Hepatocyte (in vitro differentiated cells): ENCODE results near the gene SMIM38. TPM values are rescaled to one million over a fixed set of nuclear protein-coding genes. Genes with fewer than 3 reads are reported as not detected.

Experiments used
- DNase-seq: peaks from one replicate; pipeline ENCODE4 v3.0.0-alpha.2; 2016; ENCODE audit warnings: low spot score
- H2AFZ ChIP-seq: fragments of 200-600 bp; sonication (generic); 2 replicates; pipeline ENCODE4 v1.6.0; 2016; ENCODE audit warnings: antibody characterized with exemption, mild to moderate bottlenecking
- H3K27ac ChIP-seq: fragments of 200-600 bp; sonication (generic); 2 replicates; pipeline ENCODE4 v1.5.1; 2016; ENCODE audit warnings: mild to moderate bottlenecking
- H3K27me3 ChIP-seq: fragments of 200-600 bp; sonication (generic); 2 replicates; pipeline ENCODE4 v1.6.1; 2016
- H3K36me3 ChIP-seq: fragments of 200-600 bp; sonication (generic); replicated peaks from 2 replicates; pipeline ENCODE4 v1.5.1; 2016; ENCODE audit warnings: low read depth; ENCODE audit not compliant: insufficient read depth
- H3K4me1 ChIP-seq: fragments of 200-600 bp; sonication (generic); 2 replicates; pipeline ENCODE4 v1.5.1; 2016; ENCODE audit warnings: mild to moderate bottlenecking, moderate library complexity; ENCODE audit not compliant: insufficient read depth
- H3K4me2 ChIP-seq: fragments of 200-600 bp; sonication (generic); 2 replicates; pipeline ENCODE4 v1.6.0; 2016
- H3K4me3 ChIP-seq: fragments of 200-600 bp; sonication (generic); 2 replicates; pipeline ENCODE4 v1.5.1; 2016; ENCODE audit warnings: mild to moderate bottlenecking
- H3K79me2 ChIP-seq: fragments of 200-600 bp; sonication (generic); 2 replicates; pipeline ENCODE4 v1.6.0; 2017; ENCODE audit warnings: mild to moderate bottlenecking
- H3K9me2 ChIP-seq: fragments of 200-600 bp; sonication (generic); replicated peaks from 2 replicates; pipeline ENCODE4 v1.6.0; 2017; ENCODE audit warnings: mild to moderate bottlenecking; ENCODE audit not compliant: insufficient read depth
- H3K9me3 ChIP-seq: fragments of 200-600 bp; sonication (generic); 2 replicates; pipeline ENCODE4 v1.5.1; 2016; ENCODE audit warnings: low read depth, mild to moderate bottlenecking
- H4K20me1 ChIP-seq: fragments of 200-600 bp; sonication (generic); 2 replicates; pipeline ENCODE4 v1.6.0; 2016; ENCODE audit warnings: mild to moderate bottlenecking; ENCODE audit not compliant: insufficient read depth, poor library complexity, severe bottlenecking
- EZH2 ChIP-seq: fragments of 200-600 bp; sonication (generic); IDR thresholded peaks from 2 replicates; pipeline ENCODE4 v1.6.1; 2016; ENCODE audit warnings: antibody characterized with exemption, mild to moderate bottlenecking, borderline replicate concordance
- EZH2phosphoT487 ChIP-seq: fragments of 200-600 bp; sonication (generic); IDR thresholded peaks from one replicate; pipeline ENCODE4 v1.6.1; 2018; ENCODE audit warnings: antibody characterized with exemption, mild to moderate bottlenecking, low read depth, moderate library complexity; ENCODE audit not compliant: unreplicated experiment, severe bottlenecking
- WGBS: methylation state at CpG from one replicate; pipeline ENCODE4 v1.1.6; 2016; ENCODE audit warnings: low lambda C conversion rate; ENCODE audit errors: missing lambda C conversion rate; 5-methylcytosine and 5-hydroxymethylcytosine counted together
- polyA plus RNA-seq: library from polyadenylated mRNA; unstranded; fragments of >200 nt; fragmentation: Nextera tagmentation; extraction: Ambion mirVana; gene quantifications from 2 replicates; pipeline ENCODE4 v1.2.1, GENCODE V29; 2016
- total RNA-seq: library from RNA; depleted of rRNA; stranded (reverse); fragments of >200 nt; gene quantifications from 2 replicates; pipeline ENCODE4 v1.2.3, GENCODE V29; 2014
- TF ChIP-seq, protein P1 (sequence below): fragments of 200-600 bp; sonication (generic); IDR thresholded peaks from 2 replicates; pipeline ENCODE4 v1.5.1; 2016; ENCODE audit warnings: antibody characterized with exemption, mild to moderate bottlenecking; ENCODE audit not compliant: poor library complexity

Gene SMIM38
- total and polyA plus RNA-seq, 2 experiments from 2014 or later = 0.64 to 0.70 TPM

DNA sequence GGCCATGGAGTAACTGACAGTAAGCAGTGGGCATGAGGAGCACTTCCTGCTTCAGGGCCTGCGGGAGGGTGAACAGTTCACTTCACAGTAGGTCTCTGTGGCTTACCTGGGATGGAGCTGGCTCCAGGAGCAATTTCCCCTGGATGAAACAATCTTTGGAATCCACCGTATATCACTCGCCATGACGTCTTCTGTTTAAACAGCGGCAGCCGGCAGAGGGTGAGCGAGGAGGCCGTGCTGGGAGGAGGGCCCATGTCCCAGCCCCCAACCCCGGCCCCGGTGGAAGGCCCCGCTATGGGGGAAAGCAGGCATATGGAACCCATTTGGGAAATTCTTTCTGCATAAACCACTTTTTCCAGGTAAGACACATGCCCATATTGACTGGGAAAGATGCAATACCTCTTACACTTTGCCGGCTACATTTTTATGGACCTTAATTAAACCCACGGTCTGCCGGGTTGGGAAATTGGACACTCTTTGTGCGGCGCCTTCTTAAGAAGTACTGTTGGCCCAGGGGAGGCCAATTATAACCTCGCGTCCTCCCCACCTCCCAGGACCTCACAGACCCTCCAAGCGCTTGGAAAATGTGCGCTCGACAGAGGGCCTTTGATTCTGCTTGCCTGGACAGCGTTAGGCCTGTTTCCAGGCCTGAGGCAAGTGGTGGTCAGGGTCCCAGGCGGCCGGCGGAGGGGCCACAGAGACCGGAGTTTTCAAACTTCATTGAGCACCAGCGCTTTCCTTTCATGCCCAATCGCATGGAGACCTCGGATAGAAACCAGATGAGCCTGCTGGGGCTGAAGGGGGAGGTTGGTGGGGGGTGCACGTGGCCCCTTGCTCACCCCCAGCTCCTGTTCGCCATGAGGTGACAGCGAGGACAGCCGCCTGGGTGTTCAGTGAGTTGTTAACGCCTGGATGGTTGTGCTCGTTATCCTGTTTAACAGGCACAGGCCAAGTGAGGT is 40.4 kb downstream of the SMIM38 start:
- TF ChIP-seq EZH2 (no peak), EZH2phosphoT487 (no peak)
- TF ChIP-seq, protein P1, sequence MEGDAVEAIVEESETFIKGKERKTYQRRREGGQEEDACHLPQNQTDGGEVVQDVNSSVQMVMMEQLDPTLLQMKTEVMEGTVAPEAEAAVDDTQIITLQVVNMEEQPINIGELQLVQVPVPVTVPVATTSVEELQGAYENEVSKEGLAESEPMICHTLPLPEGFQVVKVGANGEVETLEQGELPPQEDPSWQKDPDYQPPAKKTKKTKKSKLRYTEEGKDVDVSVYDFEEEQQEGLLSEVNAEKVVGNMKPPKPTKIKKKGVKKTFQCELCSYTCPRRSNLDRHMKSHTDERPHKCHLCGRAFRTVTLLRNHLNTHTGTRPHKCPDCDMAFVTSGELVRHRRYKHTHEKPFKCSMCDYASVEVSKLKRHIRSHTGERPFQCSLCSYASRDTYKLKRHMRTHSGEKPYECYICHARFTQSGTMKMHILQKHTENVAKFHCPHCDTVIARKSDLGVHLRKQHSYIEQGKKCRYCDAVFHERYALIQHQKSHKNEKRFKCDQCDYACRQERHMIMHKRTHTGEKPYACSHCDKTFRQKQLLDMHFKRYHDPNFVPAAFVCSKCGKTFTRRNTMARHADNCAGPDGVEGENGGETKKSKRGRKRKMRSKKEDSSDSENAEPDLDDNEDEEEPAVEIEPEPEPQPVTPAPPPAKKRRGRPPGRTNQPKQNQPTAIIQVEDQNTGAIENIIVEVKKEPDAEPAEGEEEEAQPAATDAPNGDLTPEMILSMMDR = no peak
- H4K20me1 ChIP-seq = no peaks in the 10 kb centered on the region
- peak; percentile 32 for DNase-seq
- no peaks in the 10 kb centered on the region for H3K9me3 ChIP-seq
- H2AFZ ChIP-seq = no peak overlapping the region
- H3K9me2 ChIP-seq = no peaks in the 10 kb centered on the region
- H3K27me3 ChIP-seq = no peaks in the 10 kb centered on the region
- H3K4me3 ChIP-seq = no peak overlapping the region
- no peaks in the 10 kb centered on the region for H3K79me2 ChIP-seq
- H3K36me3 ChIP-seq = no peaks in the 10 kb centered on the region
- peak overlapping the region; percentile 61 for H3K27ac ChIP-seq
- H3K4me2 ChIP-seq = no peak overlapping the region
- 60% methylated on average over 35 of the region's 35 CpGs for WGBS
- H3K4me1 ChIP-seq = peaks cover 12% of the 10 kb centered on the region

DNA sequence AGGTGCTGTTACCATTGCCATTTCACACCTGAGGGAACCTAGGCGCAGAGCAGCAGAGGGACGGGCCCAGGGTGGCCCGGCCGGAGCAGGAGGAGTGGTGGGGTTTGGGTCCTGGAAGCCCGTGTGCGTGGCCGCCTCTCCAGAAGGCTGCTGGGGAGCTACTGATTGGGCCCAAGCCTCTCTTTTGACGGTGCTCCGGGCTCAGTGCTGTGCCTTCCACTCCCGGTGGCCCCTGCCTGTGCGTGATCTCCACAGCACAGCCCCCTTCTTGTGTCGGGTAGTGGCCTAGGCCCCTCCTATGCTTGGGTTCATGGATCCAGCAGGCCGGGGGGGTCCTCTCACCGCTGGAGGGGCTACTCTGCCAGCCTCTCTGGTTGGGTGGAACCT is 41.0 kb downstream of the SMIM38 start:
- H3K4me2 ChIP-seq = no peak overlapping the region
- no peak overlapping the region for H2AFZ ChIP-seq
- DNase-seq = no peak
- WGBS = 93% methylated on average over 14 of the region's 14 CpGs
- no peak overlapping the region for H3K4me3 ChIP-seq
- peaks cover 12% of the 10 kb centered on the region for H3K4me1 ChIP-seq
- peak overlapping the region; percentile 61 for H3K27ac ChIP-seq
- TF ChIP-seq, protein P1 = no peak
- TF ChIP-seq EZH2 = no peak
- TF ChIP-seq EZH2phosphoT487 = no peak
- no peaks in the 10 kb centered on the region for H3K9me3 ChIP-seq
- no peaks in the 10 kb centered on the region for H3K9me2 ChIP-seq
- no peaks in the 10 kb centered on the region for H4K20me1 ChIP-seq
- H3K27me3 ChIP-seq = no peaks in the 10 kb centered on the region
- no peaks in the 10 kb centered on the region for H3K79me2 ChIP-seq
- H3K36me3 ChIP-seq = no peaks in the 10 kb centered on the region

DNA sequence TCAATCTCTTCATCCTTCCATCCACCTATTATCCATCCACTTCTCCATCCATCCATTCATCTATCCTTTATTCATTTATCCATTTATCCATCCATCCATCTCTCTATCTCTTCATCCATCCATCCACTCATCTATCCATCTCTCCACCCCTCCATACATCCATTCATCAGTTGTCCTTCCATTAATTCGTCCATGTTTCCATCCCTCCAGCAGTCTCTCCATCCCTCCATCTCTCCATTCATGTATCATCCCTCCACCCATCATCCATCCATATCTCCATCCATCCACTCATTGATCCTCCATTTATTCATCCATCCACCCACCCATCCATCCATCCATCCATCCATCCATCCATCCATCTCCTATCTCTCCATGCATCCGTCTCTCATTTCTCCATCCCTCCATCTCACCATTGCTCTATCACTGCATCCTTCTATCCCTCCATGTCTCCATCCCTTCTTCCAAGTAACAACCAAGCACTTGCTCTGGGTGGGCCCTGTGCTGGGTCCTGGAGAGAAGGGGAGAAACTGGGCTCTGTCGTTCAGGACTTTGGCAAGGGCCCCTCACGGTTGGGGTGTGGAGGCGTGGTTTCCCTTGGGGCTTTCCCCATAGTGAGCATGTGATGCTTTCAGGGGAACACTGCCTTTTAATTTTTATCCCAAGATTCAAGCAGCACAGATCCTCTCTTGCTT is 43.3 kb downstream of the SMIM38 start:
- 93% methylated on average over 5 of the region's 5 CpGs for WGBS
- H3K79me2 ChIP-seq = no peaks in the 10 kb centered on the region
- no peaks in the 10 kb centered on the region for H3K9me3 ChIP-seq
- H3K4me2 ChIP-seq = no peak overlapping the region
- TF ChIP-seq EZH2 (no peak), EZH2phosphoT487 (no peak)
- TF ChIP-seq, protein P1 = no peak
- H3K36me3 ChIP-seq = no peaks in the 10 kb centered on the region
- DNase-seq = no peak
- H3K27me3 ChIP-seq = no peaks in the 10 kb centered on the region
- H3K27ac ChIP-seq = no peak overlapping the region
- no peaks in the 10 kb centered on the region for H4K20me1 ChIP-seq
- no peak overlapping the region for H2AFZ ChIP-seq
- no peaks in the 10 kb centered on the region for H3K9me2 ChIP-seq
- no peak overlapping the region for H3K4me3 ChIP-seq
- peaks cover 5% of the 10 kb centered on the region for H3K4me1 ChIP-seq
